Activated CD8-positive, alpha-beta memory T cell treated with anti-CD3 and anti-CD28 coated beads for 1 hour (primary cell): ENCODE measurements around the gene BBS1.

ENCODE experiments used
- DNase-seq, 2 donors: peaks; one replicate each; pipeline ENCODE4 v3.0.0-alpha.2; 2020; ENCODE audit warnings: low read depth in 1 of 2; ENCODE audit errors: extremely low read depth in 1 of 2

The BBS1 gene

GRCh38 chr11:66476841-66477251, 33.6 kb upstream of the BBS1 start:
- DNase-seq: no peak

- DNase-seq: no peak
Observed at GRCh38 chr11:66477263-66478201, 32.9 kb upstream of the BBS1 start.

DNA sequence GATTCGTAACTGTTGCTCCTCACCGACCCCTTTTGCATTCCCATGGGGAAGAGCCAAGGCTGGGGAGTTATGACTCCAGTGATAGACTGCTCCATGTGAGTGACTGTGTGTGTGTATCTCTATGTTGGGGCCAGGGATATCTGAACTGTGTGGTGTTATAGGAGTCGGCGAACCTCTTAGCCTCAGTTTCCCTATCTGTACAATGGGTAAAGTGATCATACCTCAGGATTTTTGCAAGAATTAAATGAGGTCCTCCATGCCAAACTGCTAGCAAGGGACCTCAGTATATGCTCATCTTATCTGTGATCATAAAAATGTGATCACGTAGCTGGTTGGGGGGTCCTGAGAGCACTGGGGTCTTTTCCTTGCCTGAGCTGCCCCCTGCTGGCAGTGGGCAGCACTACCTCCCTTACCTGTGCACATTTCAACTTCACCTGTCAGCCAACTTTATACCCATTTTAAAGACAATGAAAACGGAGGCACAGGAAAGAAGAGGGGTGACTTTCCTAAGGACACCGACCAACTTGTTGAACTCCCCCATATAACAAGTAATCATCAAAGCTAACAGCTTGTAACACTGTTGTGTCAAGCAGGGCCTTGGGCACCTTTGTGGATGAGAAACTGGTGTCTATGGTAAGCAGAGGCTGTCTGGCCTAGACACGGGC, 31.6 kb upstream of the BBS1 start:
- no peak for DNase-seq

- DNase-seq: no peak
Observed at GRCh38 chr11:66479394-66480116, 30.9 kb upstream of the BBS1 start.

DNA sequence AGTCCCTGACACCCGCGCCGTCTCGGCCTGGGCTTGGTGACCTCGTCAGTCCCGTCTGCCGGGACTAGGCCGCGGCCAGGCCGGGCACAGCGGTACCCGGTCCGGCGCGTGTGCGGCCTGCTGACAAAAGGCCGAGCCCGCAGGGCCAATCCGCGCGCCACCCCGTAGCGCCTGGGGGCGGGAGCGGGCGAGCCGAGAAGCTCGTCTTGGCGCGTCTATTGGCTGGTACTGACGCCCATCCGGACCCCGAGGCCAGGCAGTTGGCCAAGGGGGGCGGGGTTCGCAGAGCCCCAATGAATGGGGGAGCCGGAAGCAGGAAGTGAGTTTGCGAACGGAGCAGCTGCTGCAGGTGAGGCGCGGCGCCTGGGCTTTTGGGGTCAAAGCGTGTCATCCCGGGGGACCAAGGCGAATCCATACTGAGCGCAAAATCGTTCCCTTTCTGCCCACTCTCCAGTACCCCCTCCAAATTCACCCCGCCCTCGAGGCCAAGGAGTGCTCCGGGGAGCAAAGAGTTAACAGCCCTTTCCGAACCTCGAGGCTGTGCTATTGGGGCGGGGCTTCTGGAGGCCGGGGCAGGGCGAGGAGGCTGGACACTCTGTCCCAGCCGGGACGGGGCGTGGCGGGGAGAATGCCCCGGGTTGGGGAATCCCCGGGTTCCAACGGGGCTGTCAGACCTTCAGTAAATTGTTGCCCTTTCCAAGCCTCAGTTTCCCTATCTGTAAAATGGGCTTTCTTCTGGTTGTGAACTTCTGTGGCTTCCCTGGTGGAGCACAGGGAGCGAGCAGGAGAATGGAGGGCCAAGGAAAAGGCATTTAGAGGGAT, 30.1 kb upstream of the BBS1 start, which contains the start of gene DPP3:
Gene DPP3 (plus strand): TSS at position 318 of the 822 bp plus-strand sequence. CDS start 1,767 bp downstream, outside the sequence.
- DNase-seq: peak; percentile 88 to 91

- DNase-seq: no peak
Observed at GRCh38 chr11:66484806-66485380, 25.5 kb upstream of the BBS1 start.

DNA sequence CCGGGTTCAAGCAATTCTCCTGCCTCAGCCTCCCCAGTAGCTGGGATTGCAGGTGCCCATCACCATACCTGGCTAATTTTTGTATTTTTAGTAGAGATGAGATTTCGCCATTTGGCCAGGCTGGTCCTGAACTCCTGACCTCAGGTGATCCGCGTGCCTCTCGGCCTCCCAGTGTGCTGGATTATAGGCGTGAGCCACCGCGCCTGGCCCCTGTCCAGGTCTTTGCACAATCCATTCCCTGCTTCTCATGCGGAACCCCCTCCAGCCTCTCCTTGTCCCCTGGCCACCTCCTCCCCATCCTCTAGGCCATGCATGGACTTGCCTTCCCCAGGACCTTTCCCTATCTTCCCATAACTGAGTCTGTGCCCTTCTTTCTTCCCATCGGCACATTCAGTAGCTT, 21.5 kb upstream of the BBS1 start:
- no peak for DNase-seq

- DNase-seq: no peak
Observed at GRCh38 chr11:66489636-66490035, 20.8 kb upstream of the BBS1 start.

DNA sequence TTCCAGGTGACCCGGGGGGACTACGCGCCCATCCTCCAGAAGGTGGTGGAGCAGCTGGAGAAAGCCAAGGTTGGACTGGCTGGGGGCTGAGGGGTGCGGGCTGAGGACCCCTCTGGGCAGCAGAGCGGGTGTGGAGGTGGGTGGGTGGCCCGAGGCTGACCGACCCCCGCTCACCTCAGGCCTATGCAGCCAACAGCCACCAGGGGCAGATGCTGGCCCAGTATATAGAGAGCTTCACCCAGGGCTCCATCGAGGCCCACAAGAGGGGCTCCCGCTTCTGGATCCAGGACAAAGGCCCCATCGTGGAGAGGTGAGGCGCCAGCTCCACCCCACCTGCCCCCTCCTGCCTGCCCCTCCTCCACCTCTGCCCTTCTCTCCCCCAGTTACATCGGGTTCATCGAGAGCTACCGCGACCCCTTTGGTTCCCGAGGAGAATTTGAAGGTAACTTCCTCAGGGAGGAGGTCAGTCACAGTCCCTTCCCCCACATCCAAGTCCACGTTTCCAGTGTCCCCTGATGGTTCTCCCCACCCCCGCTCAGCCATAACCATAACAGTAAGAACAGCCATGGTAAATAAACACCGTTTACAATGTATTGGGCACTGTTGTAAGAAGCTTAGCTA, 19.0 kb upstream of the BBS1 start:
- DNase-seq: no peak

DNA sequence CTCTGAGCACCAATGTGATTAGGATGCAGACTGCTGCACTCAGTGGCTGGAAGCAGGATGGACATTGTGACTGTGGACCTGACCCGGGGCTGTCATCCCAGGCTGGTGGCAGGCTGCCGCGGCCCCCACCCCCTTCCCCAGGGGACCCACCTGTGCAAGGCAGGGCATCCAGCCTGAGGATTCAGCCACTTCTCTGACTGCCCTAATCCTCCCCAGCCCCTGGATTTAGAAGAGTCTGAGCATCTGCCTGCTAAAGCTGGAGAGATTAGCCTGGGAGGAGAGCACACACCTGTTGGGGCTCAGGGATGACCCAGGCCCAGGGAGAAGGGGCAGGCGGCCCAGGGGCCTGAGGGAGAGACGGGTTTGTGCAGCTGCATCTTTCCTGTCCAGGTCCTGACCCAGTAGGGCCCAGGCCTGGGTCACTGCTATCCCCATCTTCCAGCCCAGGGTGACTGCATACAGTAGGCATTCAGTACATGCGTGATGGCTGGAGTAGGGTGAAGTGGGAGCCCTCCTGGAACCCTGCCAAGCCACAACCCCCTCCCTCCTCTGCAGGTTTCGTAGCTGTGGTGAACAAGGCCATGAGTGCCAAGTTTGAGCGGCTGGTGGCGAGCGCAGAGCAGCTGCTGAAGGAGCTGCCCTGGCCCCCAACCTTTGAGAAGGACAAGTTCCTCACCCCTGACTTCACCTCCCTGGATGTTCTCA, 18.1 kb upstream of the BBS1 start:
- DNase-seq: no peak

DNA sequence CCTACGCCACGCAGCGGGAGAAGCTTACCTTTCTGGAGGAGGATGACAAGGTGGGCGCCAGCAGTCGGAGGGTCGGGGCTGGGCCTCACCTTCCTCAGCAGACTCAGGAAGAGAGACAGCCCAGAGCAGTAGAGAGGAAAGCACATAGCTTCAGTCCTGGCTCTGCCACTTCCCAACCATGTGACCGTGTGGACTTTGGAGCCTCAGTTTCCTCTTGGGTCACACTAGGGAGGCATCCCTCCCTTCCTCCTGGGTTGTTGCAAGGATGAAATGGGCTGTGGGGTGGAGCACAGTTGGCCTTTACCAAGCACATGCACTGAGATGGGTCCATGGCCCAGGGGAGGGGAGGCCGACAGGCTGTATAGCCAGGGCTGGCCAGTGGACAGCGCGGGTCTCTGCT, 17.3 kb upstream of the BBS1 start:
- no peak for DNase-seq

DNA sequence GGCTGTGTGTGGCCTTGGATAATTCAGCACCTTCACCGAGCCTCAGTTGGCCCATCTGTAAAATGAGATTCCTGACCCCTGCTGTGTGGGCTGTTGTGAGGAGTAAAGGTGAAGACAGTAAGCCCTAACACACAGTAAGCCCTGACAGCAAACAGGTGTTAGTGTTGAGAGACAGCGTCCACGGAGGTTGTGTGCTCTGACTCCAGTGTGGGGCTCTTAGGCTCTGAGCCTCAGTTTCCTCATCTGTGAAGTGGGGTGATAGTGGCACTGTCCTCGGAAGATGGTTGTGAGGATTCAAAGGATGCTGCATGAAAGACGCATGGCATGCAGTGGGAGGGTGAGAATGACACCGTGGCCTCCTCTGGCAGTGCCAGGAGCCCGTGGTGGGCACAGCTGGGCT, 16.0 kb upstream of the BBS1 start:
- no peak for DNase-seq

GRCh38 chr11:66494935-66495334, 15.5 kb upstream of the BBS1 start:
- DNase-seq: no peak

GRCh38 chr11:66495401-66495854, 15.0 kb upstream of the BBS1 start:
- DNase-seq: no peak

GRCh38 chr11:66497206-66497605, 13.2 kb upstream of the BBS1 start:
- no peak for DNase-seq

- DNase-seq: no peak
Observed at GRCh38 chr11:66498506-66498905, 11.9 kb upstream of the BBS1 start.

GRCh38 chr11:66505276-66505816, 5.1 kb upstream of the BBS1 start:
- no peak for DNase-seq

DNA sequence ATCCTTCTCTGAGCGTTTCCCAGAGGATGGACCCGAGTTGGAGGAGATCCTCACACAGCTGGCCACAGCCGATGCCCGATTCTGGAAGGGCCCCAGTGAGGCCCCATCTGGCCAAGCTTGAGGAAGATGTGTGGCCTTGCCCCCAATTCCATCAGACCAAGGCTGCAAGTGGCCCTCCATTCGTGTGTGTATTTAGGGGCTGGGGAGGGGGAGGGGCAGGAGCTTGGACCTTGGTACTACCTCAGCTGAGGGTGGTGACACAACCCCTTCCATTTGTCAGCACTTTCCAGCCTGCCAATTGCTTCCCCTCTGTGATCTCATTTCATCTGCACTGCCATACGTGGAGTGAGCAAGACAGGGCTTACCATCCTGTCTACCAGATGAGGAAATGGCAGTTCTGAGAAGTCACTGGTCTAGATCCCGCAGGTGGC, 1.3 kb upstream of the BBS1 start:
- no peak for DNase-seq

GRCh38 chr11:66510990-66511339, 530 bp downstream of the BBS1 start:
- DNase-seq: no peak
